Medulla oblongata (tissue), 1 donor: ENCODE data around the gene HMCES.

Experiments used
- DNase-seq: peaks from one replicate; pipeline ENCODE4 v3.0.0-alpha.2; 2015; ENCODE audit errors: extremely low spot score

The HMCES gene, protein sequence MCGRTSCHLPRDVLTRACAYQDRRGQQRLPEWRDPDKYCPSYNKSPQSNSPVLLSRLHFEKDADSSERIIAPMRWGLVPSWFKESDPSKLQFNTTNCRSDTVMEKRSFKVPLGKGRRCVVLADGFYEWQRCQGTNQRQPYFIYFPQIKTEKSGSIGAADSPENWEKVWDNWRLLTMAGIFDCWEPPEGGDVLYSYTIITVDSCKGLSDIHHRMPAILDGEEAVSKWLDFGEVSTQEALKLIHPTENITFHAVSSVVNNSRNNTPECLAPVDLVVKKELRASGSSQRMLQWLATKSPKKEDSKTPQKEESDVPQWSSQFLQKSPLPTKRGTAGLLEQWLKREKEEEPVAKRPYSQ

DNA sequence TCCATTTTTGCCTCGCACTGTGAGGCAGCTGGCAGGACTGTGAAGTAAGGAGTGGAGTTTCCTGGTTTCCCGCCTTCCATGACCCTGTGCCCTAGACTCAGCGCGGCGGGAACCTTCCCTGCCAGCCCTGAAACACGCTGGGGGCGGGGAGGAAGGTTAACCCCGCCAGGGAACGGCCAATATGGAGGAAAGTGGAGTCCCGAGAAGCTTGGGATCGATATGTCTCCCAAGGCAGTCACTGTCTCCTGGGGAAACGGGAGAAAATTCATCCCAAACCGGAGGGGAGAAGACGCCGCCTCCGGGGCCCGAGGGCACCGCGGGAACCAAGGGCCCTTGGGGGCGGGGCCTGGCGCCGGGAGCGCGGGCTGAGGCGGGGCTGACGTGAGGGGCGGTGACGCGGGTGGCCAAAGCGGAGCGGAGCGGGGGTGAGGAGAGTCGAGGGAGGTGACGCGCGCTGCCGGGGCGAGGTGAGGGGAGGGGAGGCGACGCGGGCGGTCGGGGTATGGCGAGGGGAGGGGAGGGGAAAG, at the start of gene HMCES:
Gene HMCES (plus strand): TSS at position 432 of the 527 bp plus-strand sequence. CDS start 863 bp downstream, outside the sequence.
- peak; percentile 95 for DNase-seq

DNA sequence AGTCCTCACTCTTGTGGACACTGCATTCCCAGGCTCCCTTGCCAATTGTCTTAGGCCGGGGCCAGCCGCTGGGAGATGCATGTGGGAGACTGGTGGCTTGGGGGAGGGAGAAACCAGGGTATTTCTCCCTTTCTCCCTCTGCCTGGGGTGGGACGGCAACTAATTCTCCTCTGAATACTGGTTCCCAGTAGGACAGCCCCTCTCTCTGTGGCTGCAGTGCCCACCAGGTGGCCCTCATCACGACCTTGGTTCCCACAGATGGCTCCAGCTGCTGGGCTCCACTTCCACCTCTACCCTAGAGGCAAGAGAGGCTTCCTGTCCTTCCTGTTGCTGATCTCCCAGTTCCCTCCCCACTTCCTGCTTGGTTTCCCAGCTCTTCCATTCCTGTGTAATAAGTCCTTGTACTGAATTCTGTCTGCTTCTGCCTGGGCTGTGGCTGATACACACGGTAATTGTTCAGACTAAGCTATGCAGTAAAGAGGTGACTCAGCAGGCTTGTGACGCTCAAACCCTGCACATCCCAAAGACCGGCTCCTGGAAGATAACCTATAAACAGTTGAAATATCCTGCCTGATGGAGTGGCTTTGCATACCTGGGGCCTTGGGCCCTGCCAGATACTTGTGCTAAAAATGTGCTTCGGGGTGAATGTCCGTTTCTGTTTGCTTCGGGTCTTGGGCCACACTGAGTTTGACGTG, 49.6 kb upstream of the HMCES start:
- no peak for DNase-seq

DNA sequence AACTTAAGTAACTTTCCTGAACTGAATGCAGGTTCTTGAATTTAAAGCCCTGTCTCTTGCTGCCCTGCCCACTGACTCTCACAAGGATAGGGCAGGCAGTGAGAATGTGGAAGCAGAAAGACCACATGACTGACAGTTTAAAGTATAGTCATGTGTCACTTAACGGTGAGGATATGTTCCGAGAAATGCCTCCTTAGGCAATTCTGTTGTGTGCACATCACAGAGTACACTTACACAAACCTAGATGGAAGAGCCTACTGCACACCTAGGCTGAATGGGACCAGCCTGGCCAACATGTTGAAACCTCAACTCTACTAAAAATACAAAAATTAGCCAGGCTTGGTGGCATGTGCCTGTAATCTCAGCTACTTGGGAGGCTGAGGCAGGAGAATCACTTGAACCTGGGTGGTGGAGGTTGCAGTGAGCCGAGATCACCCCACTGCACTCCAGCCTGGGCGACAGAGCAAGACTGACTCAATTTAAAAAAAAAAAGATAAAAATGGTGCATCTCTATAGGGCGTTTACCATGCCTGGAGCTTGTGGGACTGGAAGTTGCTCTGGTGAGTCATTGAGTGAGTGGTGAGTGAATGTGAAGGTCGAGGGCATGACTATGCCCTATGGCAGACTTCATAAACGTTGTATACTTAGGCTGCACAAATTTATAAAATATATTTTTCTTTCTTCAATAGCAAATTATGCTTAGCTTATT, 48.2 kb upstream of the HMCES start:
- DNase-seq: peak; percentile 79

DNA sequence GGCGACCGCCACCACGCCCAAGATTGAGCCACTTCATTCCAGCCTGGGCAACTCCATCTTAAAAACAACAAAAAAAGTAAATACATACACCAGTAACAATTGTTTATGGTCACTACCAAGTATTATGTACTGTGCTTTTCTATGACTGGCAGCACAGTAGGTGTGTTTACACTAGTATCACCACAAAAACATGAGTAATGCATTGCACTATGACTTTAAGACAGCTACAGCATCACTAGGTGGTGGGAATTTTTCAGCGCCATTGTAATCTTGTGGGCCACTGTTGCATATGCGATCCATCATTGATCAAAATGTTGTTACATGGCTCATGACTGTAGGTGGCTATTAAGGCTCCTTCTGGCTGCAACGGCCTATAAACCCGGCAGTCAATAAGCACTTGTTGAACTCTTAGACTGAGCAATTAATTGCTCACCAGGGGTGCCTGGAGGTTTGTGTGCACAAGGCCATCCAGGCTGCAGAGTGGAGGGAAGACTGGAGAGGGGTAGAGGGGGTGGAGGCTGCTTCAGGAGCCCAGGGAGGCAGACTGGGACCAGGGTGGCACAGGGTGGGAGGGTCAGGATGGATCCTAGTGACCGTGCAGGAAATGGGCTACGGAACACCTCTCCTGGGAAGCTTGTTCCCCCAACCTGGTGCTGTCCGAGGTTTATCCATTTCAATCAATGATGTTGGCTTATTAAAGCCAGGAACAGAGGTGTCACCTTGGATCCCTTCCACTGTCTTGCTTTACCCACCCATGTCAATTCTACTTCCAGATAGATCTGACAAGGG, 47.1 kb upstream of the HMCES start:
- no peak for DNase-seq

DNA sequence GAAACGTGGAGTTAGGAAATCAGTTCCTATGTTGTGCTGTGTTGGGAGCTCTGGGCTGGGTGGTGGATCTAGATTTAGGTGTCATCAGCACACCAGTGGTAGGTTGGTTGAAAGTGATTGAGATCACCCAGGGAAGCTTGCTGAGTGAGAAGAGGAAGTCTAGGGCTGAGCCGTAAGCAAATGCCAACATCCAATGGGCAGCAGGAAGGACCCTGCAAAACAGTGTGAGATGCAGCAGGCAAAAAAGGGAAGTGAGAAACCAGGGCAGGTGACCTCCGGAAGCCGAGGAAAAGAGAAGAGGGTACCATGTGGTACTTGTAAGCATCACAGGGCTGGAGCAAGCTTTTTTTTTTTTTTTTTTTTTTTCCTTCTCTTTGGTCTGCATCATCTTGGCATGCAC, 45.1 kb upstream of the HMCES start:
- peak; percentile 85 for DNase-seq

DNA sequence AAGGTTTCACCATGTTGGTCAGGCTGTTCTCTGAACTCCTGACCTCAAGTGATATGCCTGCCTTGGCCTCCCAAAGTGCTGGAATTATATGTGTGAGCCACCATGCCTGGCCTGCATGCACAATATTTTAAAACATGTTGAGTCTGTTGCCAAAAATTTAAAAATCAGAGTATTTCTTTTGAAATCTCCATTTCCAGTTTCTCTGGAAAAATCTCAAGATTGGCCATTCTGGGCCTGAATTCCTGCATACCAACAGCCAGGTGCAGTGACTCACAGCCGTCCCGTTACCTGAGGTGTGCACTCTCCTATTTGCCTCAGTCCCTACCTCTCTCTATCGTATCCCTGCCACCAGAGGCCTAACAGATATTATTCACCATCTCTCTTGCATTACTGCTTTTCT, 44.2 kb upstream of the HMCES start:
- DNase-seq: no peak

DNA sequence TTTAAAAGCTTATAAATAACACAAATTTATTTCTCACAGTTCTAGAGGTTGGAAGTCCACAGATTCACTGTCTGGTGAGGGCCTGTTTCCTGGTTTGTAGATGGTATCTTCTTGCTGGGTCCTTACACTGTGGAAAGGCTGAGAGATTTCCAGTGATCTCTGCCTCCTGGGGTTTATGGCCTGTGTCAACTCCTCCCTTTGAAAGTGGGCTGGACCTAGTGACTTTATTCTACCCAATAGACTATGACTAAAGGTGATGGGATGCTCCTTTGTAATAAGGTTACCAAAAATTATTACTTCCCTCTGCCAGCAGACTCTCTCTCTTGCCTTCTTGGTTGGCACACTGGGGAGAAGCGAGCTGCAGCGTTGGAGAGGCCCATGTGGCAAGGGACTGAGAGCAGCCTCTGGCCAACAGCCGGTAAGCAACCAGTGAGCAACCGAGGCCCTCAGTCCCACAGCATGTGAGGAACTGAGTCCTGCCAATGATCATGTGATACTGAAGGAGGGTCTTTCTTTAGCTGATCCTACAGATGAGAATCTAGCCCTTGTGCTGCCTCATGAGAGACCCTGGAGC, 43.2 kb upstream of the HMCES start:
- DNase-seq: no peak

DNA sequence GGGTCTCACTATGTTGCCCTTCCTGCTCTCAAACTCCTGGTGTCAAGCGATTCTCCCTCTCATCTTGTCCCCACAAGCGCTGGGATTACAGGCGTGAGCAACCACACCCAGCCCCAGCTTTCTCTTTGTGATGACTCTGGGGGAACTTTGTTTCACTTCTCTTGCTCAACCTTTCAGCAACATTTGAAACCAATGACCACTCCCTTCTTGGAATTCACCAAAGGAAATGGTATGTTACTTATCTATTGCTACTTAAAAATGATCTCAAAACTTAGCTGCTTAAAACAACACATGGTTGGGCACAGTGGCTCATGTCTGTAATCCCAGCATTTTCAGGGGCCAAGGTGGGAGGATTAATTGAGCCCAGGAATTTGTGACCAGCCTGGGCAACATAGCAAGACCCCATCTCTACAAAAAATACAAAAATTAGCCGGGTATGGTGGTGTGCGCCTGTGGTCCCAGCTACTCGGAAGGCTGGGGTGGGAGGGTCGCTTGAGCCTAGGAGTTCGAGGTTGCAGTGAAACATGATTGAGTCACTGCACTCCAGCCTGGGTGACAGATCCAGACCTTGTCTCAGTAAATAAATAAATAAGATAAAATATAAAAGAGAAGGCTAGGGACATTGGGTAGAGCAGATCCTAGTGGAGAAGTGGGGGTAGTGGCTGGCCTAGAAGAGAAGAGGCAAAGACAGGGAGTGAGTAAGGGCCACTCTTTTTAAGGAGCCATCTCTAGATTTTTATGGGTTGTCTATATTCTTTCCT, 39.5 kb upstream of the HMCES start:
- peak; percentile 37 for DNase-seq

DNA sequence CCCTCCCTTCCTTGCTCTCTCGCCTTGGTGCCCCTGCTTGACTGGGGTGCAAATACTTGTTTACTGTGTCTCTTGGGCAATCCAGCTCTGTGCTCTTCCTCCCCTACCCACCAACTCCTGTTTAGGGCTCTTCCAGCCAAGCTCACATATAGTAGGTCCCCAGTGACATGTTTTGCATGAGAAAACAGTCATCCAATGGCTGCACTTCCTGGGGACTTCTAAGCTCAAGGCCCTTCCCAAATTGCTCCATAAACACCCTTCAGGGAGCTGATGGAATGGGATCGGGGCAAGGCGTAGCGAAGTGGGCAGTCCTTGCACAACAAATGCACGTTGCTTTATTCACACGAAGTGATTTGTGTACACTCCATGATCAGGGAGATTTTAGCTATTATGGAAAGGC, 38.7 kb upstream of the HMCES start:
- no peak for DNase-seq

DNA sequence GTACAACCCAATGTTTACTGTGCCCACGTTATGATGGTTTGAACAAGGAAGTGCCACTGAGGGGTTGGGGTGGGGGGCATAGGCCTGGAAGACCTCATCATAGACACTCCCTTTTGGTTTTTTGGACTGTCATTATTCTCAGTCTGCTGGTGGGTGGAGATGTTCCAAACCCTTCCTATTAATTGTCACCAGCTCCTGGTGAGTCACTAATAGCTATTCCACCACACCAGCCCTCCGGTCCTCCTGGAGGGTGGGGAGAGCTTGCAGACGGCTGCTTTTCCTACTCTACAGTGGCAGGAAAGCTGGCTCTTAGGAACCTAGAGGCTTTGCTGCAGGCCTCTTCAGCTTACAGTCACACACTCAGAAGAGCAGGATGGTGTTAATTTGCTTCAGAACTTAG, 38.2 kb upstream of the HMCES start:
- DNase-seq: no peak

DNA sequence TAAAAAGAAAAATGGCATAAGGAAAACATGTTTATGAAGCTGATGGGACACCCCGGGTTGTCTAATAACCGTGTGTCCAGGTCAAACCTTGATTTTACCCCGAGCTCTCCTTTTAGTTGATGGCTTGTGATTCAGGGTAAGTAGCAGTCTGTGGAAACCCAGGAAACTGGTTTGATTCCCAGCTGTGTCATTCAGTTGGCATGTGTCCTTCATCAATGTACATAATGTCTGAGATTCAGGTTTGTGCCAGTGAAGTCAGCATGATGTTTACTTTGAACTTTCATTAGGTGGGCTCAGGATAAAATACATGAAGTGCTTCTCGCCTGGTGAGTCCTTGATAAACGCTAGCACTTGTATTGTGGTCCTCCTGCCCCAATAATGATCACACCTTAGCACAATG, 33.5 kb upstream of the HMCES start:
- no peak for DNase-seq

DNA sequence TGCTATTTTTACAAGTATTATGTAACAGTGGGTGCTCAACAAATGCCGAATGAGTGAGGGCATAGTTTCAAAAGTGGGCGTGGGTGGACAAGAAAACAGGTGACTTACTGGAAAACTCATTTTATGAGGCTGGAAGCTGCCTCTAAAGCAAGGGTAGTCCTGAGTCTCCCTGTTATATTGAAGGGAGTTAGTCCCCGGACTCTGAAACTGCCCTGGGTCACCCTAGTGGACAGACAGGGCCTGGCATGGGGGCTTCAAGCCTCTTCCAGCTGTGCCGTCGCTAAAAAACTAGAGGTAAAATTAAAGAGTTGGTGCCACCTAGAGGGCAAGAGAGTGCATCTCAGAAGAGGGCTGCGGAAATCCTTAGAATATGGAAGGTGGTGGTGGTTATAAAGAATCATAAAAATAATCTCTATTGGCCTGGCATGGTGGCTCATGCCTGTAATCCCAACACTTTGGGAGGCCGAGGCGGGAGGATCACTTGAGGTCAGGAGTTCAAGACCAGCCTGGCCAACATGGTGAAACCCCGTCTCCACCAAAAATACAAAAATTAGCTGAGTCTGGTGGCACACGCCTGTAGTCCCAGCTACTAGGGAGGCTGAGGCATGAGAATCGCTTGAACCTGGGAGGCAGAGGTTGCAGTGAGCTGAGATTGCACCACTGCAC, 32.9 kb upstream of the HMCES start:
- DNase-seq: peak; percentile 90

DNA sequence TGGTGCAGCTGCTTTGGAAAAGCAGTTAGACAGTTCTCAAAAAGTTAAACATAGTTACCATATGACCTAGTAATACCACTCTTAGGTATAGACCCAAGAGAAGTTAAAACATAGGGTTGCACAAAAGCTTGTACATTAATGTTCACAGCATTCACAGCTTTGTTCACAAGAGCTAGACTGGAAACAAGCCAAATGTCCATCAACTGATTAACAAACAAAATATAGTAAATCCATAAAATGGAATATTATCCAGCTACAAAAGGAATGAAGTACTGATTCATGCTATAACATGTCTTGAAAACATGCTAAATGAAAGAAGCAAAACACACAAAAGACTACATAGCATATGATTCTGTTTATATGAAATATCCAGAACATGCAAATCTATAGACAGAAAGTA, 32.0 kb upstream of the HMCES start:
- no peak for DNase-seq

DNA sequence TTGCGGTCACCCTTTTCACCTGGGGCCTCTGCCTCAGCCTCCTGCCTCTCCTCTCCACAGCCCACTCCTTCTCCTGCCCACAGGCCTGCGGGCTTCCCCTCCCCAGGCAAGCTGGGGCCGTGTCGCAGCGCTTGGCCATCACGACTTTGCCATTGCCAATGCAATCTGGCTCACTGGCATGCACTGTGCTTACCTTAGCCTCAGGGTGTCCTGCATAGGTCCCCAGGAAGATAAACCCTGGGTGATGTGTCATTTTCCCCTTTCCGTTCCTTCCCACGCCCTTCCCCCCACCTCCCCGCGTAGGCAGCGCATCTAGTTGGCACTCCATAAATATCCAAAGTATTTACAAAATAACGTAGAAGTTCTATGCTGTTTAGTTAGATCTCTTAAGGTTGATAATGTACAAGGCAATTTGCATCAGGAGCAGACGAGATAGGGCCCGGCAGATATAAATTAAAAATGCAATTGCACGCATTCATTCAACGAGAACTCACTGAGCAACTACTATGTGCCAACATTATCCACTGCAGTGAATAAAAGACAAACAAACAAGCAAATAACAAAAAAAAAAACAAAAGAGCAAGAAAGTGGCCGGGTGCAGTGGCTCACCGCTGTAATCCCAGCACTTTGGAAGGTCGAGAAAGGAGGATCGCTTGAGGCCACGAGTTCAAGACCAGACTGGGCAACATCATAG, 30.2 kb upstream of the HMCES start:
- no peak for DNase-seq

DNA sequence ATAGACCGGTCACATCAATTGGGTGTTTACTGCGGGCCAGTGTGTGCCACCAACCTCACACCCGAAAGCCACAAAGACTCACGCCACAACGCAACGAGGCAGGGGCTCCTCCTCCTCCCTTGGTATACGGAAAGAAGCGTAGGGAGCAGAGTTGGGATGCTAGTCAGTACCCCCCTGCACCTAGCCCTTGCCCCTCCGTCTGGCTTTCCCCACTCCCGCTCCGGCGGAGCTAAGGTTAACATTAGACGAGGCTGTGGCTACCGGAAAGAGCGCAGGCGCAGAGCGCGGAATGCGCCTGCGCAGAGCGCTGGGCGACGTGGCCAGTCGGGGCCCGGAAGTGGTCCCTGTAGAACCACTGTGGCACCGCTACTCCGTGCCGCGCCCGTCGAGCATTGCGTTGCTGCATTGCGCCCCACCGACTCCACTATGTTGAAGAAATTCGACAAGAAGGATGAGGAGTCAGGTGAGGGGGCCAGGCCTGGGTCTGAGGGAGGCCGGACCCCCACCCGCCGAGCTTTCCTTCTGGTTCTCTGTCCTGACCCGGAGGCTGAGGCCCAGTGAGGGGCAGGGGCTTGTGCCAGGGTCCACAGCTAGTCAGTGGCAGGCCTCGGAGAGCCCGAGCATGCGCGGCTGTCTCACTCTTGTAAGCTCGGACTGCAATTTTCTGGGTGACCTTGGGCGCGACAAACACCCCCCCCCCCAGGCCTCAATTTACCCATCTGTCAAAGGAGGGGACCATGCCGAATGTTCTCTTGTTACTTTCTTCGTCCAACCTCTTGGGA, 29.2 kb upstream of the HMCES start, which contains the start of gene COPG1:
Gene COPG1 (plus strand): TSS at position 323 of the 782 bp plus-strand sequence. CDS start 104 bp downstream, at position 427.
- DNase-seq: peak; percentile 92

DNA sequence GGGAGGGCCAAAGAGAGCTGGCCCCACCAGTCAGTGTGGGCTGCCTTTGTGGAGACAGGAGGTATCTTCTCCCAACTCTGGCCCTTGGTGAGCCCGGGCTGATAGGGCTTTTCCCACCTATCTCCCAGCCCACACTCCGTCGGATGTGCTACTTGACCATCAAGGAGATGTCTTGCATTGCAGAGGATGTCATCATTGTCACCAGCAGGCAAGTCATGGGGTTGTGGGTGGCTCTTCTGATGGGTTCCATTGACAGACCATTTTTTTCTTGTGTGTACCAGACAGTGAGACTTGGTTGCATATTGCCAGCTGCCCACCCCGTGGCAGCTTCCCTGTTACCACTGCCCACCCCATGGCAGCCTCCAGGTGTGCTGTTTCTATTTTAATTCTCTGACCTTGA, 25.9 kb upstream of the HMCES start:
- no peak for DNase-seq

DNA sequence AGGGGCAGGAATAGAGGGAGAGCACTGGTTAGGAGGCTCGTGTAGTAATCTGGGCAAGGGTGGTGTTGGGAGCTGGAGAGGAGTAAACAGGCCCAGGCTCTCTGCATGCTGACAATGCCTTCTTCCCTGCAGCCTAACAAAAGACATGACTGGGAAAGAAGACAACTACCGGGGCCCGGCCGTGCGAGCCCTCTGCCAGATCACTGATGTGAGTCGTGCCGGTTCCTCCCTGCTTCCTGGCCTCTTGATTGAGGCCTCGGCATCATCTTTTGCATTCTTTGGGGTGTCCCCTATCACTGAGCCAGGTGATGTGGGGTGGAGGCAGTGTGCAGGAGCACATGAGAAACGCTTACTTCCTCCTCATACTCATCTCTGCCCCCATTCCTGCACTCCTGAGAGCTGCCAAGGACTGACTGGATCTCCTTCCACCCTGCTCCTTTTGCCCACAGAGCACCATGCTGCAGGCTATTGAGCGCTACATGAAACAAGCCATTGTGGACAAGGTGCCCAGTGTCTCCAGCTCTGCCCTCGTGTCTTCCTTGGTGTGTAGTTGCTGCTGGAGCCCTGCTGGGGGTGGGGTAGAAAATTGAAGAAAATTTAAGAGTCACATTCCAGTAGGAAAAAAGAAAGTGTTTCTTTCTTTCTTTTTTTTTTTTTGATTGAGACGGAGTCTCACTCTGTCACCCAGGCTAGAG, 24.0 kb upstream of the HMCES start:
- no peak for DNase-seq

DNA sequence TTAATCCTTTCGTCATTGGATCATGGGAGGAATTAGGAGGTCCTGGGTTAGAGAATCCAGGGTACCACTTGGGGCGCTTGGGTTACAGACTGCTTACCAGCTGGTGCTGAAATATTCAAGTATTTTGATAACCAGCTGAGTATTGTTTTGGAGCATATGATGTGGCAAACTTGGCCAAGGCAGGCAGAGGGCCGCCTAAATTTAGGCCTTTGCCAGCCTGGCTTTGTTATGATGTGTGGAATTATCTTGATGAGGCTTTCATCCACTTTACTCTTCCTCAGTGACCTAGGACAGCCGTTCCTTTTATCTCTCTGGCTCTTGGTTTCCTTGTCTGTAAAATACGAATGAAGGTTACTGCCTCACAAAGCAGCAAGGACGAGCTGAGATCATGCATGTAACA, 22.4 kb upstream of the HMCES start:
- DNase-seq: no peak
